ENCODE data around the gene LYRM4.

- no peak for TF ChIP-seq POLR2A (IDR thresholded peaks at IDR 0.05)
- no peak for TF ChIP-seq CTCF (IDR thresholded peaks at IDR 0.05 in 4 of 5, conservative IDR thresholded peaks at IDR 0.05 in 1 of 5)
Measured at GRCh38 chr6:5098501-5099270, 162.1 kb downstream of the LYRM4 start.

Data from gastrocnemius medialis (tissue), 4 donors.